GM04504 (cell line): Measurements from ENCODE around the gene PIEZO1.
"Not testable (repeated sequence)": the region's sequence is repeated elsewhere in the genome, so short reads cannot be mapped to it uniquely, and the experiment has no call there.

ENCODE experiments used
- DNase-seq: peaks from one replicate; pipeline ENCODE4 v3.0.0-alpha.2; 2012; ENCODE audit warnings: low read depth

The PIEZO1 gene

GRCh38 chr16:88669493-88669892 is 115.5 kb downstream of the PIEZO1 start:
- not testable (repeated sequence) for DNase-seq

GRCh38 chr16:88667461-88667860 is 117.6 kb downstream of the PIEZO1 start:
- no peak for DNase-seq

GRCh38 chr16:88665570-88665969 is 119.5 kb downstream of the PIEZO1 start:
- no peak for DNase-seq
